A673 (cell line): Measurements from ENCODE around the gene ATE1.

Experiments
- CTCF ChIP-seq: fragments of 300-800, 200-600 bp; sonication (generic); conservative IDR thresholded peaks from 2 replicates; pipeline ENCODE4 v1.5.1; 2017; ENCODE audit warnings: low read depth, mild to moderate bottlenecking, antibody characterized with exemption, low read length, moderate library complexity, mixed read lengths
- EZH2 ChIP-seq: fragments of 200-600 bp; sonication (generic); IDR thresholded peaks from 2 replicates; pipeline ENCODE4 v1.6.1; 2017; ENCODE audit warnings: borderline replicate concordance, low read depth, mild to moderate bottlenecking, mixed read lengths, antibody characterized with exemption, low read length; ENCODE audit not compliant: poor library complexity, severe bottlenecking

- TF ChIP-seq CTCF, result no peak
- no peak for TF ChIP-seq EZH2
These were observed 114.0 kb downstream of the ATE1 start for GRCh38 chr10:121813857-121814256.
